Neuron (in vitro differentiated cells): Measurements from ENCODE around the gene OR5T2.
"Not testable (repeated sequence)": the region's sequence is repeated elsewhere in the genome, so short reads cannot be mapped to it uniquely, and the experiment has no call there.

Source experiments
- H2AFZ ChIP-seq: one replicate; pipeline ENCODE4 v1.6.1; 2013; ENCODE audit warnings: low read depth, mild to moderate bottlenecking, inconsistent platforms, low read length, moderate library complexity
- H3K27me3 ChIP-seq: one replicate; pipeline ENCODE4 v1.6.1; 2013; ENCODE audit warnings: low read length; ENCODE audit not compliant: insufficient read depth
- H3K36me3 ChIP-seq: one replicate; pipeline ENCODE4 v1.6.1; 2013; ENCODE audit warnings: low read length; ENCODE audit not compliant: insufficient read depth
- H3K4me1 ChIP-seq: one replicate; pipeline ENCODE4 v1.6.1; 2013; ENCODE audit warnings: low read length; ENCODE audit not compliant: insufficient read depth
- H3K4me3 ChIP-seq: 2 replicates; pipeline ENCODE4 v1.5.1; 2013; ENCODE audit warnings: mild to moderate bottlenecking, low read length, moderate library complexity
- H3K9me3 ChIP-seq: one replicate; pipeline ENCODE4 v1.6.1; 2013; ENCODE audit warnings: low read length

Gene OR5T2

DNA sequence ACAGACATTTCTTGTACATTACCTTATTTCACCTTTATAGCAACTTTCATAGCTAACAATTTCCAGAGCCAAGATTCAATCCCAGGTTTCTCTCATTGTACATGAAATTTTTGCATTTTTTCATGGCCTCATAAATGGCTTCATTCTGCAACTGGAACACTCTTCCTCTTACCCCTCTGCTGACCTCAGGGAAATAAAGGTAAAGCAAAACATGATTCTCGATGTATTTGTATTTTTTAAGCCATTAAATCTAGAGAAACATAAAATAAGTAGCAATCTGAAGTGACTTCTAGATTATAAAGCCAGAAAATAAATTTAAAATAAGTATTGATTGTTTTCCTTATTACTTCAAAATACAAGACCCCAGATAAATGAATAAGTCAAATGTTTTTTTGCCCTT is at the start of gene OR5T2:
OR5T2 (minus strand) TSS at position 101 of the 400 bp plus-strand sequence. CDS start 1,193 bp downstream, outside the sequence.
- H3K4me3 ChIP-seq = no peak within 1 kb of the TSS

DNA sequence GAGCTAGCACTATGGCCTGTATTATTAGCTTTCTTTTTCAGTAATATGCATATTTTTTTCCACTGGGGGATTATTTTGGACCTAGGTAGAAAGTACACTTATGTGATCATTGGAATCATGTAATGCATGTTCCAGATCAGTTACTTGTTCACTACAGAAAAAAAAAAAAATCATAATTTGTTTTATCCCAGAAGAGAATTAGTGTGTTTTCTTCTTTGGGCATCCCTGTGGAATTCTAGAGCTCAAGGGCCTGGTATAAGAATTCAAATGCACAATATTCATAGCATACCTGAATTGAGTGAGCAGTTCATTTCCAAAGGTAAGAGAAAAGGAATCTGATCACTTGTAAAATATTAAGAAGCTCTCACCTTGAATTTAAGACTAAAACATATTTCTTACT is 39.8 kb upstream of the OR5T2 start, which contains the start of gene OR5T1:
OR5T1 (plus strand) TSS at position 301 of the 400 bp plus-strand sequence. CDS start 1,485 bp downstream, outside the sequence.
- no peaks in the 10 kb centered on the region for H3K27me3 ChIP-seq
- no peaks in the 10 kb centered on the region for H3K36me3 ChIP-seq
- H3K4me1 ChIP-seq = no peaks in the 10 kb centered on the region
- H3K4me3 ChIP-seq = no peak within 1 kb of the TSS
- no peak within 1 kb of the TSS for H2AFZ ChIP-seq
- H3K9me3 ChIP-seq = no peaks in the 10 kb centered on the region

More for the DNA sequence above, at the start of gene OR5T2:
- H3K9me3 ChIP-seq = no peaks in the 10 kb centered on the region
- H2AFZ ChIP-seq = no peak within 1 kb of the TSS
- no peaks in the 10 kb centered on the region for H3K27me3 ChIP-seq
- H3K36me3 ChIP-seq = no peaks in the 10 kb centered on the region
- no peaks in the 10 kb centered on the region for H3K4me1 ChIP-seq

DNA sequence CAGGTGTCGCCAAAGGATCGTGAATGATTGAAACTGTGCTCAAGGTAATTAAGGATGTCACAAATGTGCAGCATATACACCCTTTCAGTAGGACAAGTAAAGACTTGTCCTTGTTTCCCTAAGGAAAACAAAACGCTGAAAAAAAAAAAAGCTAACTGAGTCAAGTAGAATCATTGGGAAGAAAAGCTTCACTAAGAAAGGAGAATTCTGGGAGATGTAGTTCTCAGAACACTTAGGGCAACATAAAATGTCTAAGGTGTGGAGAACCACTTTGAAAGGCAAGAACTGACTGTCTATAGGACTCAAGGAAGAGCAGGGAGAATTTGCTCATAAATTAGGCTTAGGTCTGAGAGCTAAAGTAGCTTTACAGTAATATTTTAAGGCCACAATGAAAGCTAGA is 37.0 kb upstream of the OR5T2 start:
- H3K9me3 ChIP-seq = no peaks in the 10 kb centered on the region
- no peaks in the 10 kb centered on the region for H3K4me1 ChIP-seq
- no peak overlapping the region for H2AFZ ChIP-seq
- H3K36me3 ChIP-seq = no peaks in the 10 kb centered on the region
- no peak overlapping the region for H3K4me3 ChIP-seq
- H3K27me3 ChIP-seq = no peaks in the 10 kb centered on the region

DNA sequence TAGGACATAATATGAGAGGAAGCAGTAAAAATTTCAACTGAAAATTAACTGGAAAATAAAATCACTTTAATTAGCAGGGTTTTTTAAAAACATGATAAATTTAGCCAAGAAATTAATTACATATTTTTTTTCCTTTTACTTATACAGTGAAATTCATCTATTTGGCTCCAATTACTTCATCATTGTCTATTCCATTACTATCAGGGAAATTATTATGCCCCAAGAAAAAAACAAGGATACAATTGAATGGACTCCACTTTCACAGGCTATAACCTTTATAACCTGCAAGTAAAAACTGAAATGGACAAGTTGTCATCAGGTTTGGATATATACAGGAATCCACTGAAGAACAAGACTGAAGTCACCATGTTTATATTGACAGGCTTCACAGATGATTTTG is 17.9 kb upstream of the OR5T2 start, which contains the start of gene OR5T3:
OR5T3 (plus strand) TSS at position 301 of the 400 bp plus-strand sequence; CDS start at position 301, 0 bp downstream.
- Histone ChIP-seq H3K4me3 (no peak within 1 kb of the TSS), H3K27me3 (no peaks in the 10 kb centered on the region), H3K9me3 (no peaks in the 10 kb centered on the region), H3K4me1 (no peaks in the 10 kb centered on the region), H2AFZ (no peak within 1 kb of the TSS), H3K36me3 (no peaks in the 10 kb centered on the region)

DNA sequence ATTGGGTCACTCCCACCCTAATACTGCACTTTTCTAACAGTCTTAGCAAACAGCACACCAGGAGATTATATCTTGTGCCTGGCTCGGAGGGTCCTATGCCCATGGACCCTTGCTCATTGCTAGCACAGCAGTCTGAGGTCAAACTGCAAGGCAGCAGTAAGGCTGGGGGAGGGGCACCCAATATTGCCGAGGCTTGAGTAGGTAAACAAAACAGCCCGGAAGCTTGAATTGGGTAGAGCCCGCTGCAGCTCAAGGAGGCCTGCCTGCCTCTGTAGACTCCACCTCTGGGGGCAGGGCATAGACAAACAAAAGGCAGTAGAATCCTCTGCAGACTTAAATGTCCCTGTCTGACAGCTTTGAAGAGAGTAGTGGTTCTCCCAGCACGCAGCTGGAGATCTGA is 14.3 kb downstream of the OR5T2 start:
- H3K9me3 ChIP-seq, H3K27me3 ChIP-seq, H3K36me3 ChIP-seq, H3K4me3 ChIP-seq, H2AFZ ChIP-seq, H3K4me1 ChIP-seq: not testable (repeated sequence)

DNA sequence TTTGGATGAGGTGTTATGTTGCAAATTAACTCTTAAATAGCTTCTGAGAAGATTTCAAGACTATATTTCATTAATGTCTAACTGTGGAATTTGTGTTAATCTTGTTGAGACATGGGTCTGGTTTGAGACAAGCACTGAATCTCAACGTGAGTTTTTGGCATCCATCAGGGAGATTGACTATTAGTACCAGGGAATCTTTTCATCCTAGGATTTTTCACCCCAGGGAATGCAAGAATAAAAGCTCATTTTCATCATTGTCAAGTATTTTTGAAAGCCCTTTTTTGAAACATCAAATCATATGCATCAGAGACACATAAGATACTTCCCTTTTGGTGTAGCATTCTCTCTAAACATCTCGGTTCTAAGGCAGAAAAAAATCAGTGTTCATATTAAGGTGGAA is 19.5 kb downstream of the OR5T2 start:
- Histone ChIP-seq H3K36me3 (no peaks in the 10 kb centered on the region), H3K4me3 (no peak overlapping the region), H3K27me3 (no peaks in the 10 kb centered on the region), H3K9me3 (no peaks in the 10 kb centered on the region), H3K4me1 (no peaks in the 10 kb centered on the region), H2AFZ (no peak overlapping the region)

DNA sequence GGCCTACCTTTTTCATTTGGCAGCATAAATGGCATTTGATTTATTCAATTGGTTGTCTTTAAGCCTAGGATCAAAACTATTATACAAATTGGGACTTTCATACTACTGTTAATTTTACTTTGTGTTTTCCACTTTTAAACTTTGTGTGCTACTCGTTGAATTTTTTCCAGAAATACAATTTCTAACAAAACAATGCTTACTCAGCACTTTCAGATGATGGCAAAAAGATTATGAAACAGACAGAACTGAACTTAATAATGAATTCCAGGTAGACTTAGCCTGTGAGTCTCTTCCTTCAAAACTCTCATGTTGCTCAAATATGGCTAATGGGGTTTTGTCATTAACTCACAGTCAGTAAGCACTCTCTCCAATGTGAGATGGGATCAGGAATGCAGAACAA is 26.3 kb downstream of the OR5T2 start:
- Histone ChIP-seq H3K4me1 (no peaks in the 10 kb centered on the region), H3K4me3 (no peak overlapping the region), H2AFZ (no peak overlapping the region), H3K36me3 (no peaks in the 10 kb centered on the region), H3K9me3 (no peaks in the 10 kb centered on the region), H3K27me3 (no peaks in the 10 kb centered on the region)

DNA sequence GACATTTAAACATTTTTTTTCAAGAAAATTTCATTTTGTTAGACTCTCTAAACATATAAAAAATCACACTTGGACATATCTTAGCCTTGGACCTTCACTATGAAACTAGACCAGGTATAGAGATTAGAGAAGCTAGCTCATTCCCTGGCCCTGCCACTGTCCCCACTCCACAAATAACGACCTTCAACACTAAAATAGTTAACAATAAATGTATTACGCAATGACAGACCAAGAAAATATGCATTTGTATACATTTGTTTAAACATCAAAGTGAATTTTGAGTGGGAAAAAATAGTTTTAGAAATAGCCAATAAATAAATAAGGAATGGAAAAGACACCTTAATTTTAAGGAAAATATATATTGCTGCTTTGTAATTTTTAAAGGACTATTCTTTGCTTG is 36.7 kb downstream of the OR5T2 start:
- no peak overlapping the region for H2AFZ ChIP-seq
- no peaks in the 10 kb centered on the region for H3K27me3 ChIP-seq
- no peaks in the 10 kb centered on the region for H3K9me3 ChIP-seq
- H3K4me1 ChIP-seq = no peaks in the 10 kb centered on the region
- H3K4me3 ChIP-seq = no peak overlapping the region
- no peaks in the 10 kb centered on the region for H3K36me3 ChIP-seq

DNA sequence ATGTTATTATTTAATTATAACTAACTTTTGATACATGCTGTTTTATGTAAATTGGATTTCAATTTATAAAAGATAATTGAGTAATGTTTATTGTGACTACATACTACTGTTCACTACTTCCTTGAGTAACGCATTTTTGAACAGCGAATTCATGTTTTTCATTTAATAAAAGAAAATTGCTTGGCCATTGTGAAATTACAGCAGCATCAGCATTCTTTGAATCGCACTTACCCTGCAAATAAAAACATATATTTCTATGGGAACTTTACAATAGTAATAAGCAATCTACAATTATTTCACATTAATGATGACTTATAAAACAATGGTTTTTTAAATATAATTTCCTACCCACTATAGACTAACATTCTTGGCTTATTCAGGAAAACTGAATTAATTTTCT is 37.4 kb downstream of the OR5T2 start:
- Histone ChIP-seq H3K9me3 (no peaks in the 10 kb centered on the region), H3K4me3 (no peak overlapping the region), H3K4me1 (no peaks in the 10 kb centered on the region)

DNA sequence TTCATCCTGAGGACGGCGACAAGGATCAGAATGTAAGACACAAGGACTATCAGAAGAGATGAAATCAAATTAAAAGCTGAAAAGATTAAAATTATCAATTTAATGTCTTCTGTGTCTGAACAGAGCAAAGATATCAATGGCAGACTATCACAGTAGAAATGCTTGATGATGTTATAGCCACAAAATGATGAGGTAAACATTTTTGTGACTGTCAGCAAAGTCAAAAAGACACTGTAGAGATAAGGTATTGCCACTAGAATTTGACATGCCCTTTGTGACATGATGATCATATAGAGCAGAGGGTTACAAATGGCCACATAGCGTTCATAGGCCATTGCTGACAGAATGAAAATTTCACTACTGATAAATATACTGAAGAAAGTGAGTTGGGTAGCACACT is 45.5 kb downstream of the OR5T2 start:
- Histone ChIP-seq H2AFZ (no peak overlapping the region), H3K4me3 (no peak overlapping the region)

More for the DNA sequence above, 37.4 kb downstream of the OR5T2 start:
- H3K36me3 ChIP-seq = no peaks in the 10 kb centered on the region
- no peak overlapping the region for H2AFZ ChIP-seq
- H3K27me3 ChIP-seq = no peaks in the 10 kb centered on the region

DNA sequence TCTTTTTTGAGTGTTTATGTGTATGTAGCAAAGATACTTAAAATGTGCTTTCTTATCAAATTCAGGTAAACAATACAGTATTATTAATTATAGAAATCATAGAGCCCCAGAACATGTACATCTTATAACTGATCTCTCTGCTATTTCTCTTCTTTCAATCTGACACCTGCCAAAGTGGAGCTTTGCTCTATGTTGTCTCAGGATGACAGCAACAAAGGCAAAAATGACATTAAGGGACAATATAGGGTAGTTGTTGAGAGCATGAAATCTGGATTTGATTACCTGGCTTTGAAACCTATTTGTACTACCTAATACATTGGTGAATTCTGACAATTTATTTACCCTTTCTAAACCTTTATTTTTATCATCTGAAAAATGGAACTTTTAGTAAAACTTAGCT is 50.6 kb downstream of the OR5T2 start:
- Histone ChIP-seq H3K4me3 (no peak overlapping the region), H3K4me1 (no peaks in the 10 kb centered on the region), H3K9me3 (no peaks in the 10 kb centered on the region), H3K27me3 (no peaks in the 10 kb centered on the region), H3K36me3 (no peaks in the 10 kb centered on the region), H2AFZ (no peak overlapping the region)

More for the DNA sequence above, 45.5 kb downstream of the OR5T2 start:
- Histone ChIP-seq H3K27me3 (no peaks in the 10 kb centered on the region), H3K9me3 (no peaks in the 10 kb centered on the region), H3K4me1 (no peaks in the 10 kb centered on the region), H3K36me3 (no peaks in the 10 kb centered on the region)
